ENCODE measurements around the gene TFIP11.

Gene TFIP11

DNA sequence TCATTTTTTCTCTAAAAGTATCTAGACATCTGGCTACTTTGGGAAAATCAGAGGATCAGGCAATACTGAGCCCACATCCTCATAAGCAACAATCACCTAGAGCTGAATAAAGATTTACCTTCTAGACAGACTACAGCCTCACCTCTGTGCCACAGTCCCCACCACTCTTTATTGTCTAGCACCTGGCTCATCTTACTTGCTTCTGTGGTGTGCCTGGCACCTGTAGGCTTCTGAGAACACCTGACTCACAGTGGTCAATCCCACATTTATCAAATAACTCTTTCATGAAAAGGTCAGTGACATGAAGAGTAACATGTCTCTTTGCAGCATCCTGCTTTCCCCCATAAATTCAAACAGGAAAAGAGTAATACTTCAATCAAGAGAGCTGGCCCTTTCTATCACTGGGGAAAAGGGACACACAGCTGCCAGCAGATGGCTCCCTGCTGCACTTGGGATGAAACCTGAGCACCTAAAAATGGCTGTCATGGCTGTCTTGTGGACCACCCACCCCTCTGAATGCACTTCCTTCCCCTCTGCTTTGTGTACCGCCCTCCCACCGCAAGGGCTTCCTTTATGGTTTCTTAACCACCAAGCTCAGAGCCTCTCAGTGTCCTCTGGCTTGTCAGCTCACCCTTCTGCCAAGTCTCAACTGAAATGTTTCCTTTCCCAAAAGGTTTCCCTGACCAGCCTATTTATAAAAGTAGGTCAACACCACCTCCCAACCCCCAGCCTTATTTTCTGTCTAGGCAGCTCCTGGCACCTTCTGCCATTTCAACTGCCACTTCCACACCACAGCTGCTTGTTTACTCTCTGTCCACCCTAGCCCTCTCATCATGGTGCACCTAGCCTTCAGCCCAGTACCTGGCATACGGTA, 9.3 kb downstream of the TFIP11 start:
- peak in 1 of 2 experiments; percentile 15 for DNase-seq

DNA sequence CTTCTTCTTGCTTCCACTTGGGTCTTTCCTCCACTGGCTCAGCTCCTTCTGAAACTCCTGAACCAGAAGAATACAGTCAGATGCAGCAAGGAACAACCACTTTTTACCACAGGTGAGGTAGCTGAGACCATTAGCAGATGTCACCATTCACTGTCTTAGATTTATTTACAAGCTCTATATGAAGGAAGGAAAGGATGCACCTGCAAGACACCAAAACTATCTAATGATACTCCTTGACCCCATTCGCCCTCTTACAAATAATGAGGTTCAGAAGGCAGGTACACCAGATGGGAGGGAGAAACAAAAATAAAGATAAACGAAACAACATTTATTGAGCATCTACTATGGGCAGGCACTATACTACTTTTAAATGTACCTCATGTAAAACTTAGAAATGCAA, 10.3 kb downstream of the TFIP11 start:
- DNase-seq = no peak

DNA sequence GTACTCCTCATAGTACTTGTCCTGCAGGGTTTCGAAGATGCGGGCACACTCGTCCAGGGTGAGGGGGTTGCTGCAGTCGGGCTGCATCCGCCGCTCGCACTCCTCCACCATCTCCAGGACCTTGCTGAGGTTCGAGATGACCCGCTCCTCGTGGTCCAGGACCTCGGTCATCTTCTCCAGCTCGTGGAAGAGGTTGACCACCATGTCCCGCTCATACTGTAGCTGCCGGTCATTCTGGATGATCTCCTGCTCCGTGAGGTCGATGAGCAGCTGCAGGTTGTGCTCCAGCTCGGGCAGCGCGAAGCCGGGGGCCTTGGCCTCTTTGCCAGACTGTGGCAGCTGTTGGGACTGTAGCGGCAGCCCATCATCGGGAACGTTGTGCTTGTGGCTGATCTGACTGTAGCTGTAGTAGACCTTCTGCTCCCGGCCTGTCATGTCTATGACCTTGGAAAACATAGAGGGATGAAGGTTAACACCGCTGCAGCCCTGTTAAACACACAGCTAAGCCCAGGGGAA, 13.0 kb downstream of the TFIP11 start:
- no peak for DNase-seq

DNA sequence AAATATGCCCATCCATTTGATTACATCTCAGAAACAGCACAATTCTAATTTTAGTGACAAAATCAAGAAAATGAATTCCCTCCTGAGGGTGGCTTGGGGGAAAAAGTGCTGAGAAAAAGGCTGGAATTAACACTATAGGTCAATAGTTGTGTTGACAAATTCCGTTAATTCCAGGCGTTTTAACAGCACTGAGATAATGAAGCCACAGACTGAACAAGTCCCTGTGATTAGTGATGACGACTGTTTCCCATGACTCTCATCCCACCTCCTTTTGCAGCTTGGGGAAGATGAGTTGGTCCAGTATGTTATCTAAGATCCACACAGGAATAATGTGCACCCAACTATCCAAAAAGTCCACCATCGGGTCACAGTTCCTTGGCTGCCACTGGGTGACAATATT, 15.8 kb downstream of the TFIP11 start:
- no peak for DNase-seq

DNA sequence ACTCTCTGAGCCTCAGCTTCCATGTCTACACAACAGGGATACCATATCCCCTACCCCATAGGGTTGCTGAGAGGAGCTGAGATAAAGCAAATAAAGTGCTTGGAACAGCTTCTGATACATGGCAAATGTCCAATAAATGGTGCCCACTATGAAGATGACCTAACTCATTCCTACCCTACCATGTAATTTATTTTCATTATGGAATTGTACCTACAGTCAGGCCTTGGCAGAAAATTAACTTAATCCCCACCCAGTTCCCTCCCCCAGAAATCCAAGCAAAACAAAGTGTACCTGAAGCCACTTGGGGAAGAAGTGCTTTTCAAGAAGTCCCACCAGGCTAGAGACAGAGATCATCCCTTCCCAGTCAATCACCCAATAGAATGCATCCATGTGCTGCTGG, 17.8 kb downstream of the TFIP11 start:
- no peak for DNase-seq

DNA sequence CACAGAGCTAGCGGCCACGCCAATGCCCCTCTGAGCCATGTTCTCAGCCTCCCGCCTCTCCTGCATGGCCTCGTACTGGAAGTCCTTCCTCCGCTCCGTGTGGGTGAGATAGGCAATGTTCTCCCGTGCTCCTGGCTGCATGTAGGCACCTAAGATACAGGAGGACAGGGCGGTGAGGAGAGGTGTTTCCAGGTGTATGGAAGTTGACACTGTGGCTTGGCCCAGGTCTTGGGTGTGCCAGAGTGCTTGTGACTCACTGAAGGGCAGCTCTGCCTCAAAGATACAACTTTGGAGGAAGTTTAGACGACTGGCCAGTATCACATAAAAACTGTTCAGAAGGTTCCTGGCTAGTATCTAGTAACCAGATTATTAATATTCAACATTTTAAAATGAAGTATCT, 20.1 kb downstream of the TFIP11 start:
- no peak for DNase-seq

DNA sequence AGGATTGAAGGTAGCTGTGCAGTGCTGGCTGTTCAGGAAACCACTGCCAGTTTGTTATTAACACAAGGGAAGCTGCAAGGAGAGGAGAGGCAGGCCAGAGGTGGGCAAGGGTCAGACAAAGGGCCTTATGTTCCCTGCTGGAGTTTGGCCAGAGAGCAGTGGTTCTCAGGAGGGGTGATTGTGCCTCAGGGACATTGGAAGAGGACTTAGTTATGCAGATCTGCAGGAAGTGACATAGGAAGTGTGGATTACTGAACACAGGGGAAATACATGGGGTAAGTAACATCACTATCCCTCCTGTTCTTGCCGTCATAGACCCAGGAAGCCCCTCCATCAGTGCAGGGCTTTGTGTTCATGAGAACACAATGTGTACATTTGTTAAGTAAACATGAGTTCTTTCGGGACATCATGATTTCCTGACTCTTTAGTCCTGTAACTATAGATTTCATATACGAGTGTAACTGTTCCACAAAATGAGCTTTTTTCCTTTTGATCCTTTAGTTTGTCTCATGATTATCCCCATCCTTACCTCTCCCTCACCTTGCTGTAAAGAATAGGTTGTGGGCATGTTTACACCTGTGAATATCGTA, 22.7 kb downstream of the TFIP11 start:
- DNase-seq = no peak

DNA sequence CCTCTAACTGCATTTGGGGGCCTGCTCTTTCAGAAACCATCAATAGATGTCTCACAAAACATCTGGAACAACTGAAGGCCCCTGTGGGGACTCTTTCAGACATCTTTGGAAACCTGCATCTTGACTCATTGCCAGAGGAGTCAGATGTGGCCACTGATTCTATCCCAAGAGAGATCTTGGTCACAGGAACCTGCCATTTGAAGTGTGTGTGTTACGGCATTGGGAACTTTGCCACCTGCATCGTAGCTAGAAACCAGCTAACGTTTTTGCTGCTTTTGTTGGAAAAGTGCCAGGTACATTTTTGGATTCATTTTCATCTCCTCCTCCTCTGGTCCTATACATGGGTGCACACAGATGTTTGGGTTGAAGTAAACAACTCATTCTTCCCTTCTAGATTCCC, 24.3 kb downstream of the TFIP11 start:
- no peak for DNase-seq

DNA sequence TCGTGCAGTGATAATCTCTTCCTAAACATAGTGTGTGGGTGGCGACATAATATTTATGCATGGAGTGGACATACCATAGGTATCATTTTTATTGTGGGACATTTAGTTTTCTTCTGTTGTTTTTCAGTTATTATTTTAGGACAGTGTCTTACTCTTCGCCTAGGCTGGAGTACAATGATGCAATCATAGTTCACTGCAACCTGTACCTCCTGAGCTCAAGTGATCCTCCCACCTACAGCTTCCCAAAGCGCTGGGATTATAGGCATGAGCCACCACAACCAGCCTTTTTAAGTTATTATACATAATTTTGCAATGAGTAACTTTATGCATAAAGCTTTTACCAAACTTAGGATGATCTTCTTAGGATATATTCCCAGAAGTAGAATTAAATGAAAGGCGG, 25.9 kb downstream of the TFIP11 start:
- no peak for DNase-seq

DNA sequence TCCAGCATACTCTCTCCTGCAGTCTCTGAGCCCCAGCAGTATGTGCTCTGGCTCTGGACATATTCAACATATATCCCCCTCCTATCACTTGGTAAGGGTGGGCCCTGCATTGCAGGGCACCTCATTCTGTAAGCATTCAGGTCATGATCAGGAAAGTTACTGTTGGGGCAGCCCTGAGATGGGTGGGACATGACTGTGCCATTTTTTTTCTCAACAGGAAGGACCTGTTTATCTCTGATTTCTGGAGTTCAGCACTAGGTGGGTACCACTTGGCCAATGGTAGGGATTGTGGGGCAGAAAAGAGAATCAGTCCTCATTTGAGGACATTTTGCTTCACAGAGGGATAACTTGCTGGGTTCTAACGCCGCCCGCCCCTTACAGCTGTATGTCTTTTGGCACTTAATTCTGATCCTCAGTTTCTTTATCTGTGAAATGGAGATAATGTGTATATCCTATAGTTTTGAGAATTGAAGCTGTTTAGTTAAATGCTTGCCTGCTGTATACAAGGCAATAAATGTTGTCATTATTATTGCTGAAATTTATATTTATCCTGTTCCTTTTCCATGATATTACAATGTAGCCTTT, 26.4 kb downstream of the TFIP11 start:
- DNase-seq = no peak

DNA sequence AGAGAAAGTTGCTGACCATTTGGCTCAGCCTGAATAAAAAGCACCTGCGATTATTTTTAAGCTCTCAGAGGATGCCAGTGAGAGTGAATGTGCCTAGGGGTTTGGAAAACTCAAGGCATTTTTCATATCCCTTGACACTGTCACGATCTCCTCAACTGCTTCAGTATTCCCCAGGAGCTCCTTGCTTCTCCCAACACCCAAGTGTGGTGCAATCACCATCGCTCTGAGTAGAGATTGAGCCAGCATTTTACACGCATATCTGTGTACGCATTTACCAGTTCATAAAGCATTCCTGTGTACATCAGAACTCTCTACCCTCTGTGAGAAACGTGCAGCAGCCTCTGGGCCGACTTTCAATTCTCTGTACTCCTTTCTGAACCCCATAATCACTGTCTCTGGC, 27.3 kb downstream of the TFIP11 start:
- no peak for DNase-seq

DNA sequence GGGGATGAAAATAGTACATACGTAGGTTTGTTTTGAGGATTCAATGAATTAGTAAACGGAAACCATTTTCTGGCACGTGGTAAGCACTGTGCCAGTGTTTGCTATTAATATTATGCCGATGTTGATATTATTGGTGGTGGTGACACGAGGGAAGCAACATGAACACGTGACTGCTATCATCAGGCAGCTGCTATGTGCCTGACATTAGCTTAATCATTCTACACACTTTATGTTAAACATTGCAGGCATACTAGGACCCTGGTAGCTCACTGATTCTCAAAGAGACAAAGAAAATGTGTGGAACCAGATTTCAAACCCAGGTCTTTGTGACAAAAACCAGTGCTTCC, 27.9 kb downstream of the TFIP11 start:
- no peak for DNase-seq

DNA sequence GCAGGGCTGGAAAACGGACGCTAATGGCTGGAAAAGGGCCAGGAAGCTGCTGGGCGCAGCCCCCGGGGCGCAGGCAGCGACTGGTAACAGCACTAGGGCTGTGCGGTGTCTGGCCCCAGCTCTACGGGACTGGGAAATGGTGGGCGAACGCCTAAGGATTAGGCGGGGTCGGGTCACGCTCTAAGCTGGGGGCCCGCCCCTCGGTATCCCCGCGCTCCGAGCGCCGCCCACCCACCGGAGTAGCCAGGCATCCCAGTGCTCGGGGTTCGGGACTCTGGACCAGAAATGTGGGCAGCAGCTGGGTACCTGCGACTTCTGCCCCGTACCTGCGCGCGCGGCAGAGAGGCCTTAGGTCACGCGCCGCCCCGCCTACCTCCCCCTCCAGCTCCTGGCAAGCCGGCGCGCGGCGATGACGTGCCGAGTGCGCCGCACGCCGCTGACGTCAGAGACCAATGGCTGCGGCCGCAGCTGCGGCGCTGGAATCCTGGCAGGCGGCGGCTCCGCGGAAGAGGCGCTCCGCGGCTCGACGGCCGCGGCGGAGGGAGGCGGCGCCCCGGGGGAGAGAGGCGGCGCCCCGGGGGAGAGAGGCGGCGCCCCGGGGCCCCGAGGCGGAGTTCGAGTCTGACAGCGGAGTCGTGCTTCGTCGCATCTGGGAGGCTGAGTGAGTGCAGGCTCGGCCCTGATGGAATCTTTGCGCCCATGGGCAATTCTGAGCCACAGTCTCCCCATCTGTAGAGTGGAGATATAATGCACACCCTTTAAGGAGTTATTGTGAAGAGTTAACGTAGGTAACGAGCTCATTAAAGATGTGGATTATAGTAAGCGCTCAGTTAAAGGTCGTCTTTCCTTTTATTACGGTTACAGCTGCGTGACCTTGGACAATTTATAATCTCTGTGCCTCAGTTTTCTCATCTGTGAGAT, 28.6 kb downstream of the TFIP11 start, which contains the start of the genes HPS4 and SRRD:
Gene HPS4, minus strand, starts transcription at position 345 of the 921 bp plus-strand sequence. CDS start 2,021 bp downstream, outside the sequence.
Gene SRRD, plus strand, starts transcription at position 439 of the 921 bp plus-strand sequence. Its CDS starts 14 bp downstream, at position 453.
- peak; percentile 81 for DNase-seq

DNA sequence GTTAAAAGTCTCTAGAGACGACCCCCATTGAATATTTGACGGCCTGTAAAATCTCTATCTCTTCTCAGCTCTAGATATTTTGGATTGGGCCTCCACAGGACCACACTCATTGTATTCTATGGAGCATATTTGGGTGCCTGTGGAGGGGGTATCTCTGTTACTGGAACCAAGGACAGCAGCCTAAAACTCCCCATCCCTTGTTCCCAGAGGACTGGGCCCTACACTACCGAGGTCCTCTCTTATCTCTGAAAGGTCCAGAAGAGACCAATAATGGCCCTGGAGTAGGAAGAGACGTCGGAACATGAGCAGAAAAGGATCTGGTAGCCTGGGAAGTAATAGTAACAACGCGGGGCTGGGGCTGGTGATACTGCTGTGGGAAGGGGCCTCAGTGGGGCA, 29.2 kb downstream of the TFIP11 start:
- DNase-seq = no peak

DNA sequence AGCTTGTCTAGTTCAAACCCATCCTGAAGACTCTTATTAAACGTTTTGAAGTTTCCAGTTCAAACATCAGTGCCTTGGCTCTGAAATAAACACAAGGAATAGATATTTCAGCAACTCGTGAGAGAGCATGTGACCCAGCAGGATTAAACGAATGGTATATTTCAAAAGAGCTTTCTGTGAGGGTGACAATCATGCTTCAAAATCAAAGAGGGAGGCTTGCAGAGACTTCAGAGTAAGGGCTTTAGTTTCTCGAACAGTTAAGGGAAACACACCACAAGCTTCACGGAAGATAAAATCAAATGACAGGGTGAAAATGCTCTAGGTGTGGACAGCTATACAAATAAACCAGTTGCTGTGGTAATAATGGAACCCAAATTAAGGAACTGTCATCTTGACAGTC, 30.1 kb downstream of the TFIP11 start:
- DNase-seq = no peak

DNA sequence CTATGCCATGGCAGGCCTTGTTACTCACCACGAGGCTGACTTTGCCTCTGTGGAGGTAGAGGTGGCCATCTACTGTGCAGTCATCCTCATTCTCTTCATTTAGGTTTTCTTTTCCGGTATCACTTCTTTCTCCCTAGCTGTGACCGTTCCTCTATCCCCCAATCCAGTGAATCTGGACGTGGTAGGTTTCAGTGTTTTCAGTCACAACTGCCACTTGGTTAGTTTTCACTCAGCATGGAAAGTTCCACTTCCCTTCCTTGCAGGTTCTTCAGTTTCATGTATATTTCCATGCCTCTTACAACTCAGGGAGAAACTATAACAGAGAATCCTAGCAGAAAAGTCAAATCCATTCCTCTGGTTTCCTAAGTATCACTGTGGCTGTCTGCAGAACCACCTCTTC, 30.6 kb downstream of the TFIP11 start:
- no peak for DNase-seq

DNA sequence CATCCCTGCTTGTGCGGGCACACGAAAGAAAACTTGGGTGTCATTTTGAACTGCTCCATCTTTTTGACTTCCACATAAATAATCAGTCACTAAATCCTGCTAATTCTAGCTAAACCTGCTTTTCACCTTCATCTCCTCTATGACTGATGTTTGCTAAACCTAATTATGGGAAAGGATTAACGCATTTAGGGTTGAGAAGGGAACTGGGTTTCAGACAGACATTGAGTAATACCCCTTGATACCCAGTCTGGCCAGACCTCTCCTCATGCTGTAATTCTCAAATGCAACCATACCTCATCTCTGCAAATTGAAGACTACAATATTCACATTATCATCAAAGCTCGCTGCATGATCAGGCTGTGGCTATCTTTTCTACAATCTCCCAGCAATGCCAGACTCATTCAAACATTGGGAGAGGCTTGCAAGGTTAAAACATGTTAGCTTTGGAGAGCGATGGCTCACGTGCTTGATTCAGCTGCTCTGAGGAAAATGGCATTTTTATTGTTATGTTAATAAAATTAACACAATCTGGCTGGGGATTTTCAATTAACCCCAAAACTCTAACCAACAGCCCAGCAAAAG, 31.1 kb downstream of the TFIP11 start:
- no peak for DNase-seq

DNA sequence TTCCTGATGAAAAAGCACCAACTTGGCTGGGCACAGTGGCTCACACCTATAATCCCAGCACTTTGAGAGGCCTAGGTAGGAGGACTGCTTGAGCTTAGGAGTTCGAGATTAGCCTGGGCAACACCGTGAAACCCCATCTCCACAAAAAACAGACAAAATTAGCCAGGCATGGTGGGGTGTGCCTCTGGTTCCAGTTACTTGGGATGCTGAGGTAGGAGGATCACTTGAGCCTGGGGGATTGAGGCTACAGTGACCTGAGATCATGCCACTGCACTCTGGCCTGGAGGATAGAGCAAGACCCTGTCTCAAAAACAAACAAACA, 31.7 kb downstream of the TFIP11 start:
- no peak for DNase-seq

DNA sequence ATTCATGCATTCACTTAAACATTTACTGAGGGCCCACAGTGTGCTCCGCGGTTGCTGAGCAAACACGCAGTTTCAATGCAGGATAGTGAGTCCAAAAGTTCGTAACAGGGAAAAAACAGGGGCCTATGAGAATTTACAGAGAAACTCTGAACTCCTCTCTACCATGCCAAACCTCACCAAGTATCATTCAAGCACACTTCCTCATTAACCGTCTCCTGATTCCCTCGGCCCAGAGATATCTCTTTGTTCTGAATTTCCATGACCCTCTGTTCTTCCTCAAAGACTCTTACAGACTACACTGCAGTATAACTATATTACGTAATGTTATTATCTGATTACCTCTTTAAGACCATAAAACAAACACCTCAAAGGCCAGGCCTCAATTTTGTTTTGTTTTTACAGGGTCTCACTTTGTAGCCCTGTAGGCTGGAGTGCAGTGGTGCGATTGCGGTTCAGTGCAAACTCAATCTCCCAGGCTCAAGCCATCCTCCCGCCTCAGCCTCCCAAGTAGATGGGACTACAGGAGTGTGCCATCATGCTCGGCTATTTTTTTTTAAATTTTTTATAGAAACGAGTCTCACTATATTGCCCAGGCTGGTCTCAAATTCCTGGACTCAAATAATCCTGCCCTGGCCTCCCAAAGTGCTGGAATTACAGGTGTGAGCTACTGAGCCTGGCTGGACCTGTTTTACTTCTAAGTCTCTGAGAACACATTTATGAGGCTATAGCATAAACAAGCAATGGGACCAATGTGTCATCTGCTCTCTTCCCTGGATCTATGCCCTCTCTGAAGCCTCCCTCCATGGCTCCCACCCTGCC, 32.3 kb downstream of the TFIP11 start:
- no peak for DNase-seq

DNA sequence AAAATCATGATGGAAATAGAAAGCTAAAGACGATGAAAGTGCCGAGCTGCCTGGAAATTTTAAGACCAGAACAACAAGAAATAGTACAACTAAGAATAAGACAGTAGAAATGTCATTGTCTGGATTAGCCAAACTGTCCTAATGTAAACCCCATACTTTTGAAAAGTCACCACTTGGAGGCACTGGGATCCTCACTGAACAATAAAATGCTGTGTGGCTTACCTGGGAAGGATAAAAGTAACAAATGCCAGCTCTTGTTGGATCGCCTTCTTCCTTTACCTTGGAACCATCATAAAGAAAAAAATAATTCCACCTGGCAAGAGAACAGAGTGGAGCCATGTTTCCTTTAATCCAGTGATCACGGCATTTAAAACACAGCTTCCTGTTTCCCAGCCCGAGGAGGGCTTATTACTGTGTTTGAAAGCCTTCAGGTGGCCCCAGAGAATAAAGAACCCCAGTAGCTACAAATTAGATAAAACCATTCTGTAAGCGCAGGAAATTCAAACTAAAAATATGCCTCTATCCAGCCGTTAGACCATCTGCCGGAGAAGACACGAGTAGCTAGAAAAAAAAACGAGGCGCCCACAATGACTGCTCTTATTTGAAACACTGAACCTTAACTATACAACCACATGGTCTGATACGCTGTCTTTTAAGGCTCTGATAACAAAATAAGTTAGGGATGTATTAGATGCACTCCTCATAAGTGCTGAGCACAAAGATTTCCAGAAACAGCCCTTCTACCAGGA, 33.1 kb downstream of the TFIP11 start:
- DNase-seq = no peak

DNA sequence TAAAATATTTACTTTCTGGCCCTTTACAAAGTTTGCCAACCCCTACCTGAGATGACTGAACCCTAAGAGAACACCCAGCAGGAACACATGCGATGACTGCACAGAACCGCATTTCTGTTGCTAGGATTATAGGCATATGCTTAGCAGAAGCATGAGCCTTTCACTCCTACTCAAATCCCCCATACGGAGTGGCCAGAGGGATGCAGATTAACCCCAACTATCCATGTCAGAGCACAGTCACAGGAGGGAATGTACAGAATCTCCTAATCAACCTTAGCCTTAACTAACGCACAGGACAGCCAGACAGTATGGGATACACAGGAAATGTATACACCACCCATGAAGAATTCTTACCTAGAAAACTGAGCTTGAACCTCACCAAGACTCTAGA, 34.9 kb downstream of the TFIP11 start:
- no peak for DNase-seq
